GM21825 (cell line): ENCODE results near the gene TK1.

ENCODE experiments used
- ATAC-seq: cut with Tn5 transposase; IDR thresholded peaks from one replicate; pipeline ENCODE4 v1.9.1; 2021; ENCODE audit warnings: mild to moderate bottlenecking, moderate library complexity; ENCODE audit not compliant: unreplicated experiment

The TK1 gene

GRCh38 chr17:78223061-78223460, 36.2 kb upstream of the TK1 start:
- no peak for ATAC-seq

GRCh38 chr17:78219396-78220150, 32.7 kb upstream of the TK1 start:
- no peak for ATAC-seq

GRCh38 chr17:78214706-78215061, 27.8 kb upstream of the TK1 start:
- no peak for ATAC-seq

GRCh38 chr17:78214016-78214705, 27.3 kb upstream of the TK1 start, which contains the start of gene BIRC5:
Gene BIRC5 (plus strand): TSS chr17:78214253. CDS start chr17:78214317, 64 bp downstream.
- peak; percentile 92 for ATAC-seq

- no peak for ATAC-seq
Measured at GRCh38 chr17:78211032-78211431, 24.2 kb upstream of the TK1 start.

GRCh38 chr17:78210111-78210510, 23.3 kb upstream of the TK1 start:
- no peak for ATAC-seq

- no peak for ATAC-seq
Measured at GRCh38 chr17:78208486-78208885, 21.6 kb upstream of the TK1 start.

- no peak for ATAC-seq
Measured at GRCh38 chr17:78206298-78206697, 19.4 kb upstream of the TK1 start.

- ATAC-seq = no peak
Measured at GRCh38 chr17:78205124-78205775, 18.4 kb upstream of the TK1 start.

GRCh38 chr17:78204387-78205123, 17.7 kb upstream of the TK1 start:
- no peak for ATAC-seq

- no peak for ATAC-seq
Measured at GRCh38 chr17:78202666-78203065, 15.8 kb upstream of the TK1 start.

GRCh38 chr17:78200451-78200850, 13.6 kb upstream of the TK1 start:
- no peak for ATAC-seq

GRCh38 chr17:78197147-78197832, 10.4 kb upstream of the TK1 start:
- ATAC-seq = no peak

GRCh38 chr17:78196716-78197115, 9.9 kb upstream of the TK1 start:
- no peak for ATAC-seq

- no peak for ATAC-seq
Measured at GRCh38 chr17:78185981-78186691, 716 bp downstream of the TK1 start.

- no peak for ATAC-seq
Measured at GRCh38 chr17:78184868-78185267, 2.0 kb downstream of the TK1 start.

- ATAC-seq = no peak
Measured at GRCh38 chr17:78184351-78184750, 2.5 kb downstream of the TK1 start.

GRCh38 chr17:78183916-78184315, 2.9 kb downstream of the TK1 start:
- no peak for ATAC-seq

GRCh38 chr17:78182504-78182903, 4.3 kb downstream of the TK1 start:
- ATAC-seq = no peak

GRCh38 chr17:78180508-78180907, 6.3 kb downstream of the TK1 start:
- no peak for ATAC-seq
